Measurements from ENCODE around the gene SETDB1.

DNA sequence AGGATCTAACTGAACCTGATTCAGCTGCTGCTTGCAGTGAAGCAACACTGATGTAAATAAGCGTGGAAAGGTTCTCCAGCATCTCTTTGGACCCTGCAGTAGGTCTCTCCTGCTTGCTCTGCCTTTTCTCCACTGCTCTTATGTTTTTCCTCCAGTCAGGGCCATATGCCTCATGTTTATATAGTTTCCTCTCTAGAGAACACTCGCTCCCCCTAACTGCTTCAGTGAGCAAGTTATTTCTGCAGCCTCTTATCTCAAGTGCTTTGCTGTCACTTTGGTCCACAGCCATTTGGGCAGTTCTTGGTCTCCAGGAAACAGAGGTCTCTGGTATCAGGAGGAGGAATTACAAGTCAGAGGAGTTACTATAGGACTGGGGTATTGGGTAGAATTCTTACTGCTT lies 87.4 kb downstream of the SETDB1 start:
- no peak for TF ChIP-seq EZH2 (IDR thresholded peaks at IDR 0.05; ENCODE audit: insufficient read depth, poor library complexity, severe bottlenecking)
- no peak for TF ChIP-seq EZH2phosphoT487 (IDR thresholded peaks at IDR 0.05; ENCODE audit: insufficient read depth, low read depth)

Data from GM23248 (cell line).